GM19193 (cell line): ENCODE results near the gene DENND4C.

Experiments used
- POLR2A ChIP-seq: IDR thresholded peaks from 4 replicates; pipeline ENCODE4 v1.6.1; 2011; ENCODE audit not compliant: insufficient read depth, insufficient read length; ENCODE audit errors: extremely low read depth

Gene DENND4C

GRCh38 chr9:19208653-19209052 is 21.8 kb upstream of the DENND4C start:
- TF ChIP-seq POLR2A, result no peak

GRCh38 chr9:19209188-19209587 is 21.3 kb upstream of the DENND4C start:
- no peak for TF ChIP-seq POLR2A

DNA sequence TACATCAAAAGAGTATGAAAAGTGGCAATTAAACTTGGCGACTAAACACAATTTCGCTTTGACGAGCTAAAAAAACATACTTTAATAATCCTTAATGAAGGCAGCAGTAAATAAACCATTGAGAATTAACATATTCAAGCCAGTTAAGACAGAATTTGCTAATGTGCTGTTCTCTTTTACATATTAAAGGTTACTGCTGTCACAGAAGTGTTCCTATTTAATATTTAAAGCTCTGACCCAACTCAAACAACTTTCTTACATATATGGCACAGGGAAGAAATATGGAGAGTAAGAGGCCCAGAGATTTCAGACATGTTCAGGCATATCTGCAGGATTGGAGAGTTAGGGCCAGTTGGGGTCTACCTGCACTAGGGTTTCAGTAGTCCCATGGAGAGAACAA is 16.7 kb upstream of the DENND4C start:
- no peak for TF ChIP-seq POLR2A

- TF ChIP-seq POLR2A, result no peak
Observed at GRCh38 chr9:19216466-19216865, 14.0 kb upstream of the DENND4C start.

DNA sequence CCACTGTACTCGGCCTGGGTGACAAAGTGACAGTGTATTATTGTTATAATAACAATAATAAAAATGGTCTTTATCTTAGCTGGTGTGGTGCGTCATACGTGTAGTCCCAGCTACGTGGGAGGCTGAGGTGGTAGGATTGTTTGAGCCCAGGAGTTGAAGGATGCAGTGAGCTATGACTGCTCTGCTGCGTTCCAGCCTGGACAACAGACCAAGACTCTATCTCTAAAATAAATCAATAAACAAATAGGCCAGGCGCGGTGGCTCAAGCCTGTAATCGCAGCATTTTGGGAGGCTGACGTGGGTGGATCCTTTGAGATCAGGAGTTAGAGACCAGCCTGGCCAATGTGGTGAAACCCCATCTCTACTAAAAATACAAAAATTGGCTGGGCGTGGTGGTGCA is 9.2 kb upstream of the DENND4C start:
- no peak for TF ChIP-seq POLR2A

DNA sequence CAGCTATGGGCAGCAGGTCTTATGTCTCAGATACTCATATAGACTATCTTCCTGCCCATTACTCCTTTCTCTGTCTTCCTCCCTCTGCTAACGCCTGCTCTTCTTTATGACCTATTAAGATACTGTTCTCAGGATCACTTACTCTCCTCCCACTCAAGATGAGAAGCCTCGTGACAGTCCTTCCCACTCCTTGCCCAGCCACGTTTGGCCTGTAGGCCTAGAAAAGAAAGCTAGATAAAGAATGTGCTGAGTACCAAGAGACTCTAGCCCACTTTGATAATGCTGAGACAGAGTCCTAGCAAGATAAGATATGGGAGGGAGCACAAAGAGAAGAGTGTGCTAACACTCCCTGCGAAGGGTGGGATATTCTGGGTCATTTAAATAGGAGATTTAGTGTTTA is 6.8 kb upstream of the DENND4C start:
- TF ChIP-seq POLR2A, result no peak

- TF ChIP-seq POLR2A, result no peak
Observed at GRCh38 chr9:19224563-19224962, 5.9 kb upstream of the DENND4C start.

- TF ChIP-seq POLR2A, result no peak
Observed at GRCh38 chr9:19229595-19230354, 718 bp upstream of the DENND4C start.

DNA sequence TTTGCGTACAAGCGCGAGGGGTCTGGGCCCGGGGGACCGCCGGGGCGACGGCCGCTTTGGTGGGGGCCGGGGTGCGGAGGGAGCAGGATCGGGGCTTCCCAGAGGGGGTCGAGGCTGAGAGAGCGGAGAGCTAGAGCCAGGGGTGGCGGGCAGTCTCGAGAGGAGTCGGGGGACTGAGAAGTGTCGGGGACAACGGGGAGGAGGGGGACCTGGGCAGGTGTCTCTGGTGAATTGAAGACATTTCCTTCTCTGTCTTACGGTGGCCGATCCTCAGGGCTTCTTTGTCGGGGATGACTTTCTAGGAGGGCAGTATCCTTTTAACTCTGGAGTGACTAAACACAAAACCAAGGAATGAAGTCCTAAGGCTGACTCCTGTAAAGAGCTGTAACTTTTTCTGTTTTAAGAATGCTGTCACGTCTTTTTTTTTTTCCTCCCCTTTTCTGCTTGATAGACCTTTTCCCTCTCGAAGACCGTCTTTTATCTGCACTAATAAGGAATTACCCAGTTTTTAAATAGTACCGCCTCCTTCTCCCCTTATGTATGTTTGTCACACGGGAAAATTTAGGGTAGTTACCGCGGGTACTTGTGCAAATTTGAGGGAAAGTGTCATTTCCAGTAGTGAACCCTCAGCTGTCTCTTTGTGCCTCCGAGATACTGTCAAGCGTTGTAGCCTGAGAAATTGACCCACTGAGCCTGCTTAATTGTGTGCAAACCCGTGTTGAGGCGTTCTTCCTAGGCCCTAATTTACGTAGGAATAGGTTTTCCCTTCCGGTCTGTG is 822 bp downstream of the DENND4C start:
- no peak for TF ChIP-seq POLR2A

DNA sequence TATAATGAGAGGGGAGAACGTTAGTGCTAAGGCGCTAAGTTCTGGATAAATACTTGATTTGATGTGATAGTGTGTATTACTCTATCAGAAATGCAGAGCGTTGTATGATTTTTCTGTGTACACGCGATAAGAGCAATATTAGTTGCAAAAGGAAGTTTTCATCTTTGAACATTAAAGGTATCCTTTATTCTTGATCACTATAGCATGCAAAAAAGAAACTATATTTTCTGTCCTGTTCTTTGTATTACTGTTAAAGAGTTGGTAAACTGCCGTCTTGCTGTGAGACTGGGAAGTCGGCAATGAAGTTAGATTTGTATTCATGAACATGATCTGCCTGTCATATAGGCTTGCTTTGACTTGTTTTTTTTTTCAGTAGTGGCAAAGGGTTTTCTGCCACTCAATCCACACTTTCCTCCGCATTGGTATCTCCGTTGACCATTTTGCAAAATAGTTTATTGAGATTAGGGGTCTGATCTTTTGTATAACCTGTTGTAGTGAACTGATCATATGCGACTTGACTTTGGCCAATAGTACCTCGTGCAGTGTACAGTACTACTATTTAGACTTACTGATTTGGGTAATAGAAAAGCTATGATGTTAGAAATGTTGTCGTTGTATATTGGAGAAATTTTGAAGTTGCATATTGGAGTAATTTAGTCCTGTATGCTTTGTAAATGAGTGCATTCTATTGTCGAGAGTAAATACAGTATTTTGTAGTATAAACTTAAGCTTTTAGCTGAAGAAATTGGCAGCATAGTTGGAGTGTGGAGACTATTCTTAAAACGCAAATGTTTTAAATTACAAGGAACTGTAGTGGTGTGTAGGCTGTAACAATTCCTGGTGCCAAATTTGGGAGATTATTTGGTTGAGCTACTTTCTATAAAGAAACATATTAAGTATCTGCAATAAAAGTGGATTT is 1.7 kb downstream of the DENND4C start:
- no peak for TF ChIP-seq POLR2A

DNA sequence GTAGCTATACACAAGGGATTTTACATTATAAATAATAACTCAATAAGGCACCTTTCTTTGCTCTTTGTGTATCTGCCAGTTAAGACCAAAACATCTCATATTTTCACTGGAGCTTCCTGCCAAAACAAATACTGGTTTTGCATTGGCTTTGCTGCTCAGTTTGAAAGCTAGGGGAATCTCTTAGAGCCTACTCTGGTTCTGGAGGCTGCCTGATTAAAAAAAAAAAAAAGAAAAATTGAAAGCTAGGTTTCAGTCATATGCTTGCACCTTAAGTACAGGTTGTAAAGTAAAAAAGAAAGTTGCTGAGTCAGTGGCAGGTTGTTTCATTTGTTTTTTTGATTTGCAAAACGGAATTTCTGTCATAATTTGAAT is 2.3 kb downstream of the DENND4C start:
- no peak for TF ChIP-seq POLR2A

GRCh38 chr9:19233344-19233743 is 2.9 kb downstream of the DENND4C start:
- no peak for TF ChIP-seq POLR2A

- TF ChIP-seq POLR2A, result no peak
Observed at GRCh38 chr9:19239955-19240354, 9.5 kb downstream of the DENND4C start.

GRCh38 chr9:19241728-19242127 is 11.2 kb downstream of the DENND4C start:
- TF ChIP-seq POLR2A, result no peak

- TF ChIP-seq POLR2A, result no peak
Observed at GRCh38 chr9:19243366-19244033, 13.0 kb downstream of the DENND4C start.
